Measurements from ENCODE around the gene MKRN1.
"Not testable (repeated sequence)": the region's sequence is repeated elsewhere in the genome, so short reads cannot be mapped to it uniquely, and the experiment has no call there.

The MKRN1 gene

GRCh38 chr7:140435252-140435895, 43.9 kb downstream of the MKRN1 start:
- Histone ChIP-seq H3K9ac (ENCODE audit: low read length in 2 of 2) (peak overlapping the region in 1 of 2 donors; percentile 15), H3K36me3 (ENCODE audit: control insufficient read depth in 2 of 2, insufficient read depth in 2 of 2, low read length in 2 of 2) (no peaks in the 10 kb centered on the region), H3K4me3 (ENCODE audit: low read length in 2 of 2) (peak overlapping the region in 1 of 2 donors; percentile 47), H3K27me3 (ENCODE audit: control insufficient read depth in 1 of 2, insufficient read depth in 2 of 2, low read length in 2 of 2) (no peaks in the 10 kb centered on the region), H3K27ac (ENCODE audit: low read length) (no peak overlapping the region), H3K4me1 (ENCODE audit: control insufficient read depth, insufficient read depth, low read length) (no peaks in the 10 kb centered on the region), H3K9me3 (ENCODE audit: control insufficient read depth in 2 of 2, low read length in 2 of 2) (no peaks in the 10 kb centered on the region)

GRCh38 chr7:140433396-140433795, 45.9 kb downstream of the MKRN1 start:
- Histone ChIP-seq H3K4me3 (ENCODE audit: low read length in 2 of 2) (no peak overlapping the region), H3K36me3 (ENCODE audit: control insufficient read depth in 2 of 2, insufficient read depth in 2 of 2, low read length in 2 of 2) (no peaks in the 10 kb centered on the region), H3K27ac (ENCODE audit: low read length) (no peak overlapping the region), H3K9ac (ENCODE audit: low read length in 2 of 2) (no peak overlapping the region), H3K9me3 (ENCODE audit: control insufficient read depth in 2 of 2, low read length in 2 of 2) (no peaks in the 10 kb centered on the region), H3K4me1 (ENCODE audit: control insufficient read depth, insufficient read depth, low read length) (no peaks in the 10 kb centered on the region), H3K27me3 (ENCODE audit: control insufficient read depth in 1 of 2, insufficient read depth in 2 of 2, low read length in 2 of 2) (no peaks in the 10 kb centered on the region)

- Histone ChIP-seq H3K4me3 (ENCODE audit: low read length in 2 of 2) (no peak overlapping the region), H3K4me1 (ENCODE audit: control insufficient read depth, insufficient read depth, low read length) (no peaks in the 10 kb centered on the region), H3K9me3 (ENCODE audit: control insufficient read depth in 2 of 2, low read length in 2 of 2) (no peaks in the 10 kb centered on the region), H3K36me3 (ENCODE audit: control insufficient read depth in 2 of 2, insufficient read depth in 2 of 2, low read length in 2 of 2) (no peaks in the 10 kb centered on the region), H3K9ac (ENCODE audit: low read length in 2 of 2) (no peak overlapping the region), H3K27ac (ENCODE audit: low read length) (no peak overlapping the region), H3K27me3 (ENCODE audit: control insufficient read depth in 1 of 2, insufficient read depth in 2 of 2, low read length in 2 of 2) (no peaks in the 10 kb centered on the region)
Measured at GRCh38 chr7:140426130-140426529, 53.2 kb downstream of the MKRN1 start.

- H3K4me3 ChIP-seq (ENCODE audit: low read length in 2 of 2): no peak overlapping the region
- H3K9me3 ChIP-seq (ENCODE audit: control insufficient read depth in 2 of 2, low read length in 2 of 2): no peaks in the 10 kb centered on the region
- no peaks in the 10 kb centered on the region for H3K27me3 ChIP-seq (ENCODE audit: control insufficient read depth in 1 of 2, insufficient read depth in 2 of 2, low read length in 2 of 2)
- no peaks in the 10 kb centered on the region for H3K36me3 ChIP-seq (ENCODE audit: control insufficient read depth in 2 of 2, insufficient read depth in 2 of 2, low read length in 2 of 2)
- no peaks in the 10 kb centered on the region for H3K4me1 ChIP-seq (ENCODE audit: control insufficient read depth, insufficient read depth, low read length)
- H3K9ac ChIP-seq (ENCODE audit: low read length in 2 of 2): no peak overlapping the region
- H3K27ac ChIP-seq (ENCODE audit: low read length): no peak overlapping the region
Measured at GRCh38 chr7:140425718-140426117, 53.6 kb downstream of the MKRN1 start.

GRCh38 chr7:140423501-140423900, 55.8 kb downstream of the MKRN1 start:
- H3K27ac ChIP-seq (ENCODE audit: low read length): no peak overlapping the region
- H3K4me1 ChIP-seq (ENCODE audit: control insufficient read depth, insufficient read depth, low read length): no peaks in the 10 kb centered on the region
- no peak overlapping the region for H3K4me3 ChIP-seq (ENCODE audit: low read length in 2 of 2)
- no peaks in the 10 kb centered on the region for H3K9me3 ChIP-seq (ENCODE audit: control insufficient read depth in 2 of 2, low read length in 2 of 2)
- H3K27me3 ChIP-seq (ENCODE audit: control insufficient read depth in 1 of 2, insufficient read depth in 2 of 2, low read length in 2 of 2): no peaks in the 10 kb centered on the region
- no peaks in the 10 kb centered on the region for H3K36me3 ChIP-seq (ENCODE audit: control insufficient read depth in 2 of 2, insufficient read depth in 2 of 2, low read length in 2 of 2)
- no peak overlapping the region for H3K9ac ChIP-seq (ENCODE audit: low read length in 2 of 2)

- Histone ChIP-seq H3K4me1 (ENCODE audit: control insufficient read depth, insufficient read depth, low read length) (no peaks in the 10 kb centered on the region), H3K9me3 (ENCODE audit: control insufficient read depth in 2 of 2, low read length in 2 of 2) (no peaks in the 10 kb centered on the region), H3K9ac (ENCODE audit: low read length in 2 of 2) (no peak overlapping the region), H3K27me3 (ENCODE audit: control insufficient read depth in 1 of 2, insufficient read depth in 2 of 2, low read length in 2 of 2) (peaks cover 0 to under 1% of the 10 kb centered on the region in 2 donors), H3K4me3 (ENCODE audit: low read length in 2 of 2) (no peak overlapping the region), H3K36me3 (ENCODE audit: control insufficient read depth in 2 of 2, insufficient read depth in 2 of 2, low read length in 2 of 2) (no peaks in the 10 kb centered on the region), H3K27ac (ENCODE audit: low read length) (no peak overlapping the region)
Measured at GRCh38 chr7:140421521-140421920, 57.8 kb downstream of the MKRN1 start.

GRCh38 chr7:140418653-140419052, 60.7 kb downstream of the MKRN1 start:
- Histone ChIP-seq H3K9ac (ENCODE audit: low read length in 2 of 2) (no peak overlapping the region), H3K4me3 (ENCODE audit: low read length in 2 of 2) (no peak overlapping the region), H3K9me3 (ENCODE audit: control insufficient read depth in 2 of 2, low read length in 2 of 2) (no peaks in the 10 kb centered on the region), H3K27ac (ENCODE audit: low read length) (no peak overlapping the region), H3K27me3 (ENCODE audit: control insufficient read depth in 1 of 2, insufficient read depth in 2 of 2, low read length in 2 of 2) (peaks cover 2 to 3% of the 10 kb centered on the region in 2 donors), H3K36me3 (ENCODE audit: control insufficient read depth in 2 of 2, insufficient read depth in 2 of 2, low read length in 2 of 2) (no peaks in the 10 kb centered on the region), H3K4me1 (ENCODE audit: control insufficient read depth, insufficient read depth, low read length) (no peaks in the 10 kb centered on the region)

GRCh38 chr7:140418156-140418472, 61.2 kb downstream of the MKRN1 start:
- H3K9ac ChIP-seq (ENCODE audit: low read length in 2 of 2); H3K4me3 ChIP-seq (ENCODE audit: low read length in 2 of 2); H3K4me1 ChIP-seq (ENCODE audit: control insufficient read depth, insufficient read depth, low read length); H3K27ac ChIP-seq (ENCODE audit: low read length); H3K36me3 ChIP-seq (ENCODE audit: control insufficient read depth in 2 of 2, insufficient read depth in 2 of 2, low read length in 2 of 2); H3K9me3 ChIP-seq (ENCODE audit: control insufficient read depth in 2 of 2, low read length in 2 of 2); H3K27me3 ChIP-seq (ENCODE audit: control insufficient read depth in 1 of 2, insufficient read depth in 2 of 2, low read length in 2 of 2): not testable (repeated sequence)

GRCh38 chr7:140417456-140418155, 61.7 kb downstream of the MKRN1 start:
- no peaks in the 10 kb centered on the region for H3K36me3 ChIP-seq (ENCODE audit: control insufficient read depth in 2 of 2, insufficient read depth in 2 of 2, low read length in 2 of 2)
- peaks cover 2 to 3% of the 10 kb centered on the region in 2 donors for H3K27me3 ChIP-seq (ENCODE audit: control insufficient read depth in 1 of 2, insufficient read depth in 2 of 2, low read length in 2 of 2)
- no peaks in the 10 kb centered on the region for H3K9me3 ChIP-seq (ENCODE audit: control insufficient read depth in 2 of 2, low read length in 2 of 2)
- H3K4me3 ChIP-seq (ENCODE audit: low read length in 2 of 2): no peak overlapping the region
- H3K27ac ChIP-seq (ENCODE audit: low read length): no peak overlapping the region
- no peaks in the 10 kb centered on the region for H3K4me1 ChIP-seq (ENCODE audit: control insufficient read depth, insufficient read depth, low read length)
- no peak overlapping the region for H3K9ac ChIP-seq (ENCODE audit: low read length in 2 of 2)

GRCh38 chr7:140416560-140416959, 62.7 kb downstream of the MKRN1 start:
- Histone ChIP-seq H3K36me3 (ENCODE audit: control insufficient read depth in 2 of 2, insufficient read depth in 2 of 2, low read length in 2 of 2) (no peaks in the 10 kb centered on the region), H3K9ac (ENCODE audit: low read length in 2 of 2) (no peak overlapping the region), H3K27me3 (ENCODE audit: control insufficient read depth in 1 of 2, insufficient read depth in 2 of 2, low read length in 2 of 2) (peaks cover 2 to 3% of the 10 kb centered on the region in 2 donors), H3K27ac (ENCODE audit: low read length) (no peak overlapping the region), H3K4me3 (ENCODE audit: low read length in 2 of 2) (no peak overlapping the region), H3K4me1 (ENCODE audit: control insufficient read depth, insufficient read depth, low read length) (no peaks in the 10 kb centered on the region), H3K9me3 (ENCODE audit: control insufficient read depth in 2 of 2, low read length in 2 of 2) (no peaks in the 10 kb centered on the region)

- H3K36me3 ChIP-seq (ENCODE audit: control insufficient read depth in 2 of 2, insufficient read depth in 2 of 2, low read length in 2 of 2); H3K4me3 ChIP-seq (ENCODE audit: low read length in 2 of 2); H3K27ac ChIP-seq (ENCODE audit: low read length); H3K9me3 ChIP-seq (ENCODE audit: control insufficient read depth in 2 of 2, low read length in 2 of 2); H3K27me3 ChIP-seq (ENCODE audit: control insufficient read depth in 1 of 2, insufficient read depth in 2 of 2, low read length in 2 of 2); H3K4me1 ChIP-seq (ENCODE audit: control insufficient read depth, insufficient read depth, low read length); H3K9ac ChIP-seq (ENCODE audit: low read length in 2 of 2): not testable (repeated sequence)
Measured at GRCh38 chr7:140415816-140416215, 63.5 kb downstream of the MKRN1 start.

Data from stomach smooth muscle (tissue), 2 donors.